Thoracic aorta (tissue), 2 donors: ENCODE data around the gene NYAP2. TPM values are rescaled to one million over a fixed set of nuclear protein-coding genes. Genes with fewer than 3 reads are reported as not detected.

Source experiments
- ATAC-seq: fragments of 150-250 bp; one replicate; pipeline ENCODE4 v1.8.0; 2017; ENCODE audit warnings: low read depth; ENCODE audit not compliant: insufficient number of reproducible peaks, low FRiP score
- DNase-seq: peaks from one replicate; pipeline ENCODE4 v3.0.0-alpha.2; 2020; ENCODE audit warnings: low spot score
- H3K27ac ChIP-seq, 2 donors: fragments of 200-600 bp; sonication (generic); 1 replicate in 1 of 2; 2 replicates in 1 of 2; pipeline ENCODE4 v1.5.1; 2016; ENCODE audit warnings: mild to moderate bottlenecking in 2 of 2, moderate library complexity in 2 of 2
- H3K27me3 ChIP-seq: fragments of 200-600 bp; sonication (generic); replicated peaks from 2 replicates; pipeline ENCODE4 v1.6.0; 2016; ENCODE audit warnings: mild to moderate bottlenecking; ENCODE audit not compliant: insufficient read depth
- H3K36me3 ChIP-seq: fragments of 200-600 bp; sonication (generic); one replicate; pipeline ENCODE4 v1.5.1; 2016
- H3K4me1 ChIP-seq, 2 donors: fragments of 200-600 bp; sonication (generic); 1 replicate in 1 of 2; 2 replicates in 1 of 2; pipeline versions ENCODE4 v1.5.1 to v1.6.0; 2016; ENCODE audit warnings: low read depth in 2 of 2, mild to moderate bottlenecking in 1 of 2; ENCODE audit not compliant: control insufficient read depth in 1 of 2
- H3K4me3 ChIP-seq: fragments of 200-600 bp; sonication (generic); 2 replicates; pipeline ENCODE4 v1.5.1; 2016; ENCODE audit warnings: mild to moderate bottlenecking
- H3K9me3 ChIP-seq: fragments of 200-600 bp; sonication (generic); 2 replicates; pipeline ENCODE4 v1.5.1; 2016
- CTCF ChIP-seq: fragments of 200-600 bp; sonication (generic); IDR thresholded peaks from one replicate; pipeline ENCODE4 v1.5.1; 2019; ENCODE audit warnings: antibody characterized with exemption
- total RNA-seq, 2 donors: library from RNA; depleted of rRNA; stranded (reverse); fragments of >200 nt; gene quantifications; one replicate each; pipeline versions ENCODE4 v1.1.0 to v1.2.3, GENCODE V29; 2016

Gene NYAP2
- total RNA-seq, 2 donors from 2014 or later: 0.14 TPM; not detected in 1

GRCh38 chr2:225569995-225570394, 170.5 kb downstream of the NYAP2 start:
- no peak for DNase-seq
- no peak overlapping the region for H3K4me3 ChIP-seq
- no peak overlapping the region for H3K27ac ChIP-seq
- H3K9me3 ChIP-seq: no peaks in the 10 kb centered on the region
- H3K36me3 ChIP-seq: no peaks in the 10 kb centered on the region
- H3K4me1 ChIP-seq: no peaks in the 10 kb centered on the region
- ATAC-seq: no peak
- H3K27me3 ChIP-seq: no peaks in the 10 kb centered on the region
- TF ChIP-seq CTCF: no peak

- Histone ChIP-seq H3K36me3 (no peaks in the 10 kb centered on the region), H3K9me3 (no peaks in the 10 kb centered on the region), H3K4me3 (no peak overlapping the region), H3K27me3 (no peaks in the 10 kb centered on the region), H3K4me1 (no peaks in the 10 kb centered on the region), H3K27ac (no peak overlapping the region)
- no peak for TF ChIP-seq CTCF
- DNase-seq (no peak), ATAC-seq (no peak)
These were observed 174.1 kb downstream of the NYAP2 start for GRCh38 chr2:225573603-225574002.

GRCh38 chr2:225574582-225575138, 175.2 kb downstream of the NYAP2 start:
- H3K27ac ChIP-seq: no peak overlapping the region
- no peaks in the 10 kb centered on the region for H3K36me3 ChIP-seq
- no peaks in the 10 kb centered on the region for H3K4me1 ChIP-seq
- no peak for DNase-seq
- H3K9me3 ChIP-seq: no peaks in the 10 kb centered on the region
- no peak for TF ChIP-seq CTCF
- H3K27me3 ChIP-seq: no peaks in the 10 kb centered on the region
- no peak for ATAC-seq
- H3K4me3 ChIP-seq: no peak overlapping the region

GRCh38 chr2:225581135-225581534, 181.6 kb downstream of the NYAP2 start:
- Histone ChIP-seq H3K4me1 (no peaks in the 10 kb centered on the region), H3K4me3 (no peak overlapping the region), H3K9me3 (no peaks in the 10 kb centered on the region), H3K27ac (no peak overlapping the region), H3K27me3 (no peaks in the 10 kb centered on the region), H3K36me3 (no peaks in the 10 kb centered on the region)
- TF ChIP-seq CTCF: no peak
- no peak for ATAC-seq
- DNase-seq: no peak

GRCh38 chr2:225581906-225582305, 182.4 kb downstream of the NYAP2 start:
- Histone ChIP-seq H3K9me3 (no peaks in the 10 kb centered on the region), H3K27me3 (no peaks in the 10 kb centered on the region), H3K27ac (no peak overlapping the region), H3K4me1 (no peaks in the 10 kb centered on the region), H3K4me3 (no peak overlapping the region), H3K36me3 (no peaks in the 10 kb centered on the region)
- ATAC-seq (no peak), DNase-seq (no peak)
- no peak for TF ChIP-seq CTCF
